GM18951 (cell line): ENCODE data around the gene FAM168A.

Source experiments
- POLR2A ChIP-seq: IDR thresholded peaks from 4 replicates; pipeline ENCODE4 v1.6.1; 2011; ENCODE audit warnings: mild to moderate bottlenecking; ENCODE audit not compliant: insufficient read length, insufficient read depth; ENCODE audit errors: extremely low read depth
- in situ Hi-C: fragments of 300-500 bp; cut with MboI; formaldehyde crosslinking; loops from one replicate; pipeline ENCODE4 v1.12.0; 2022; ENCODE audit warnings: low sequenced_read_pairs, mixed read lengths, inconsistent platforms; ENCODE audit not compliant: unreplicated experiment

Gene FAM168A

GRCh38 chr11:73513707-73514106, 84.2 kb downstream of the FAM168A start:
- in situ Hi-C loops = no loop called here
- no peak for TF ChIP-seq POLR2A

- in situ Hi-C loops = no loop called here
Measured at GRCh38 chr11:73510877-73511276, 87.0 kb downstream of the FAM168A start.

GRCh38 chr11:73510106-73510505, 87.8 kb downstream of the FAM168A start:
- in situ Hi-C loops = no loop called here
- no peak for TF ChIP-seq POLR2A

More at GRCh38 chr11:73510877-73511276, 87.0 kb downstream of the FAM168A start:
- TF ChIP-seq POLR2A = no peak

GRCh38 chr11:73509188-73509587, 88.7 kb downstream of the FAM168A start:
- TF ChIP-seq POLR2A = no peak

GRCh38 chr11:73508243-73509176, 89.4 kb downstream of the FAM168A start:
- in situ Hi-C loops = no loop called here
- no peak for TF ChIP-seq POLR2A

More at GRCh38 chr11:73509188-73509587, 88.7 kb downstream of the FAM168A start:
- in situ Hi-C loops = no loop called here

- TF ChIP-seq POLR2A = no peak
- in situ Hi-C loops = no loop called here
Measured at GRCh38 chr11:73507086-73507485, 90.8 kb downstream of the FAM168A start.

GRCh38 chr11:73506038-73506437, 91.9 kb downstream of the FAM168A start:
- no peak for TF ChIP-seq POLR2A
- in situ Hi-C loops = no loop called here

GRCh38 chr11:73498343-73498742, 99.6 kb downstream of the FAM168A start:
- in situ Hi-C loops = no loop called here
- no peak for TF ChIP-seq POLR2A

- TF ChIP-seq POLR2A = no peak
- in situ Hi-C loops = no loop called here
Measured at GRCh38 chr11:73496134-73496533, 101.8 kb downstream of the FAM168A start.

GRCh38 chr11:73495731-73496130, 102.2 kb downstream of the FAM168A start:
- in situ Hi-C loops = no loop called here
- TF ChIP-seq POLR2A = no peak

- no peak for TF ChIP-seq POLR2A
- in situ Hi-C loops = no loop called here
Measured at GRCh38 chr11:73493956-73494598, 103.8 kb downstream of the FAM168A start.

- in situ Hi-C loops = no loop called here
Measured at GRCh38 chr11:73481626-73482025, 116.3 kb downstream of the FAM168A start.

GRCh38 chr11:73480677-73481076, 117.2 kb downstream of the FAM168A start:
- no peak for TF ChIP-seq POLR2A
- in situ Hi-C loops = no loop called here

More at GRCh38 chr11:73481626-73482025, 116.3 kb downstream of the FAM168A start:
- no peak for TF ChIP-seq POLR2A
